ENCODE results near the gene OSBPL1A.

- TF ChIP-seq, protein P1, sequence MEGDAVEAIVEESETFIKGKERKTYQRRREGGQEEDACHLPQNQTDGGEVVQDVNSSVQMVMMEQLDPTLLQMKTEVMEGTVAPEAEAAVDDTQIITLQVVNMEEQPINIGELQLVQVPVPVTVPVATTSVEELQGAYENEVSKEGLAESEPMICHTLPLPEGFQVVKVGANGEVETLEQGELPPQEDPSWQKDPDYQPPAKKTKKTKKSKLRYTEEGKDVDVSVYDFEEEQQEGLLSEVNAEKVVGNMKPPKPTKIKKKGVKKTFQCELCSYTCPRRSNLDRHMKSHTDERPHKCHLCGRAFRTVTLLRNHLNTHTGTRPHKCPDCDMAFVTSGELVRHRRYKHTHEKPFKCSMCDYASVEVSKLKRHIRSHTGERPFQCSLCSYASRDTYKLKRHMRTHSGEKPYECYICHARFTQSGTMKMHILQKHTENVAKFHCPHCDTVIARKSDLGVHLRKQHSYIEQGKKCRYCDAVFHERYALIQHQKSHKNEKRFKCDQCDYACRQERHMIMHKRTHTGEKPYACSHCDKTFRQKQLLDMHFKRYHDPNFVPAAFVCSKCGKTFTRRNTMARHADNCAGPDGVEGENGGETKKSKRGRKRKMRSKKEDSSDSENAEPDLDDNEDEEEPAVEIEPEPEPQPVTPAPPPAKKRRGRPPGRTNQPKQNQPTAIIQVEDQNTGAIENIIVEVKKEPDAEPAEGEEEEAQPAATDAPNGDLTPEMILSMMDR (IDR thresholded peaks at IDR 0.05) = no peak
- no peak for TF ChIP-seq EP300 (IDR thresholded peaks at IDR 0.05)
- TF ChIP-seq POLR2A (IDR thresholded peaks at IDR 0.05) = no peak
Measured at GRCh38 chr18:24278591-24278990, 119.0 kb downstream of the OSBPL1A start.
